GM20431 (cell line): ENCODE data around the gene LBR.

Source experiments
- in situ Hi-C: fragments of 300-500 bp; cut with MseI, MboI; formaldehyde crosslinking; loops from one replicate; pipeline ENCODE4 v1.15.0; 2020; ENCODE audit warnings: low sequenced_read_pairs; ENCODE audit not compliant: unreplicated experiment

Gene LBR

GRCh38 chr1:225465793-225466517, 38.1 kb upstream of the LBR start:
- in situ Hi-C loops = no loop called here

- in situ Hi-C loops = no loop called here
These were observed 37.3 kb upstream of the LBR start for GRCh38 chr1:225464851-225465792.

- in situ Hi-C loops = no loop called here
These were observed 35.1 kb upstream of the LBR start for GRCh38 chr1:225462714-225463574.

GRCh38 chr1:225462429-225462713, 34.5 kb upstream of the LBR start:
- in situ Hi-C loops = no loop called here

GRCh38 chr1:225461533-225462428, 33.9 kb upstream of the LBR start:
- in situ Hi-C loops = no loop called here

GRCh38 chr1:225460737-225461532, 33.1 kb upstream of the LBR start:
- in situ Hi-C loops = no loop called here

- in situ Hi-C loops = no loop called here
These were observed 32.3 kb upstream of the LBR start for GRCh38 chr1:225460021-225460736.

- in situ Hi-C loops = no loop called here
These were observed 30.4 kb upstream of the LBR start for GRCh38 chr1:225458222-225458631.

GRCh38 chr1:225454733-225455132, 26.9 kb upstream of the LBR start:
- in situ Hi-C loops = no loop called here

- in situ Hi-C loops = no loop called here
These were observed 26.2 kb upstream of the LBR start for GRCh38 chr1:225453797-225454648.

GRCh38 chr1:225451840-225452515, 24.1 kb upstream of the LBR start:
- in situ Hi-C loops = no loop called here

- in situ Hi-C loops = no loop called here
These were observed 23.5 kb upstream of the LBR start for GRCh38 chr1:225451340-225451739.

GRCh38 chr1:225450491-225451191, 22.8 kb upstream of the LBR start:
- in situ Hi-C loops = no loop called here

GRCh38 chr1:225449774-225450173, 21.9 kb upstream of the LBR start:
- in situ Hi-C loops = no loop called here

- in situ Hi-C loops = no loop called here
These were observed 21.4 kb upstream of the LBR start for GRCh38 chr1:225449261-225449660.

- in situ Hi-C loops = no loop called here
These were observed 20.4 kb upstream of the LBR start for GRCh38 chr1:225448146-225448805.
